PC-9 (cell line): Measurements from ENCODE around the gene FDXACB1. TPM values are rescaled to one million over a fixed set of nuclear protein-coding genes. Genes with fewer than 3 reads are reported as not detected.
A peak's percentile ranks its signal among the peaks of the same experiment; 100 is the strongest.

Source experiments
- BruUV-seq: library from RNA; stranded (reverse); fragments of 400-500 nt; replicated peaks from 2 replicates; lab custom pipeline; 2021; lab: Mats Ljungman, UMichigan
- CTCF ChIA-PET: fragments of 300-600 bp; sonication (Branson Sonifier 250); formaldehyde crosslinking; loops from one replicate; lab custom pipeline; 2022; ENCODE audit warnings: antibody characterized with exemption; lab: Charles Lee
- POLR2A ChIA-PET: fragments of 300-600 bp; sonication (Branson Sonifier 250); formaldehyde crosslinking; loops from one replicate; lab custom pipeline; 2022; ENCODE audit warnings: antibody characterized with exemption; ENCODE audit not compliant: unreplicated experiment; lab: Charles Lee
- DNase-seq, 2 experiments: peaks; one replicate each; pipeline versions ENCODE4 v3.0.0 to v3.0.0-alpha.2; 2015 to 2022; ENCODE audit warnings: mixed read lengths in 1 of 2
- H2AFZ ChIP-seq: fragments of 200-600 bp; sonication (generic); 2 replicates; pipeline ENCODE4 v1.8.1; 2017; ENCODE audit warnings: antibody characterized with exemption
- H3F3A ChIP-seq: fragments of 200-600 bp; sonication (generic); 2 replicates; pipeline ENCODE4 v1.8.1; 2017; ENCODE audit warnings: antibody characterized with exemption, mild to moderate bottlenecking, low read depth; ENCODE audit not compliant: insufficient read depth
- H3K27ac ChIP-seq: fragments of 200-600 bp; sonication (generic); 2 replicates; pipeline ENCODE4 v1.6.1; 2016; ENCODE audit warnings: mixed run types
- H3K27me3 ChIP-seq: fragments of 200-600 bp; sonication (generic); 2 replicates; pipeline ENCODE4 v1.6.1; 2016; ENCODE audit warnings: low read depth, mixed run types; ENCODE audit not compliant: insufficient read depth
- H3K36me3 ChIP-seq: fragments of 200-600 bp; sonication (generic); 2 replicates; pipeline ENCODE4 v1.6.1; 2016; ENCODE audit warnings: low read depth, mixed run types
- H3K4me1 ChIP-seq: fragments of 200-600 bp; sonication (generic); replicated peaks from 2 replicates; pipeline ENCODE4 v1.6.1; 2016; ENCODE audit warnings: mixed run types; ENCODE audit not compliant: insufficient read depth
- H3K4me2 ChIP-seq: fragments of 200-600 bp; sonication (generic); 2 replicates; pipeline ENCODE4 v1.6.1; 2017; ENCODE audit warnings: mixed run types
- H3K4me3 ChIP-seq: fragments of 200-600 bp; sonication (generic); 2 replicates; pipeline ENCODE4 v1.6.1; 2016; ENCODE audit warnings: mixed run types
- H3K79me2 ChIP-seq: fragments of 200-600 bp; sonication (generic); 2 replicates; pipeline ENCODE4 v1.6.1; 2017; ENCODE audit warnings: low read depth, mixed run types
- H3K9me2 ChIP-seq: fragments of 200-600 bp; sonication (generic); 2 replicates; pipeline ENCODE4 v1.8.1; 2017; ENCODE audit warnings: mild to moderate bottlenecking; ENCODE audit not compliant: insufficient read depth
- H3K9me3 ChIP-seq: fragments of 200-600 bp; sonication (generic); 2 replicates; pipeline ENCODE4 v1.8.1; 2016; ENCODE audit warnings: low read depth; ENCODE audit not compliant: insufficient read depth
- H4K20me1 ChIP-seq: fragments of 200-600 bp; sonication (generic); 2 replicates; pipeline ENCODE4 v1.8.1; 2017; ENCODE audit not compliant: insufficient read depth
- CTCF ChIP-seq: fragments of 200-600 bp; sonication (generic); conservative IDR thresholded peaks from 2 replicates; pipeline ENCODE4 v1.6.1; 2017; ENCODE audit warnings: mixed run types, antibody characterized with exemption, mild to moderate bottlenecking, moderate library complexity
- EZH2 ChIP-seq: fragments of 200-600 bp; sonication (generic); IDR thresholded peaks from 2 replicates; pipeline ENCODE4 v1.8.0; 2017; ENCODE audit warnings: antibody characterized with exemption, low read depth
- intact Hi-C: fragments of 100-400 bp; cut with micrococcal nuclease; formaldehyde crosslinking; loops from one replicate; pipeline ENCODE4 v1.10.0; 2022; ENCODE audit not compliant: unreplicated experiment
- total RNA-seq: library from RNA; stranded (reverse); gene quantifications from 2 replicates; pipeline ENCODE4 v1.2.3, GENCODE V29; 2021

Gene FDXACB1
- total RNA-seq, 1 experiment from 2014 or later: 2.2 TPM

DNA sequence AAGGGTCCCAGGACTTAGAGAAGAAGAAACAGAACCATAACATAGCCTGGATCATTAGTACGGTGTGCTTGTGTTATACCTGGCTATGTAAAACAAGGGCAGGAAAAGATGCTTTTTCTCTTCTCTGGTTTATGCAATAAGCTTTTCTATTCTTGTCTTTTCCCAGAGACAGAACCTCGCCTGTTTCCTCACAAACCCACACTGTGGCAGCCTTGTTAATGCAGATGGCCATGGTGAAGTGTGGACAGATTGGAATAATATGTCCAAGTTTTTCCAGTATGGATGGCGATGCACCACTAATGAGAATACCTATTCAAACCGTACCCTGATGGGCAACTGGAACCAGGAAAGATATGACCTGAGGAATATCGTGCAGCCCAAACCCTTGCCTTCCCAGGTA is 3.2 kb upstream of the FDXACB1 start:
- POLR2A ChIA-PET: interaction anchor here (0.5 kb wide), 1 partner anchor 18 kb away, joined by 9 read pairs; no protein-coding TSS in a partner anchor
- TF ChIP-seq EZH2 (no peak), CTCF (no peak)
- no peak overlapping the region for H3K4me3 ChIP-seq
- intact Hi-C loops: no loop called here
- no peaks in the 10 kb centered on the region for H3K9me3 ChIP-seq
- no TSS peak for BruUV-seq
- no peak overlapping the region for H3K4me2 ChIP-seq
- peaks cover 10% of the 10 kb centered on the region for H3K4me1 ChIP-seq
- no peak overlapping the region for H2AFZ ChIP-seq
- DNase-seq: no peak
- no peaks in the 10 kb centered on the region for H3K27me3 ChIP-seq
- CTCF ChIA-PET: no interaction called here
- no peaks in the 10 kb centered on the region for H3K9me2 ChIP-seq
- H3F3A ChIP-seq: peaks cover 14% of the 10 kb centered on the region
- no peak overlapping the region for H3K27ac ChIP-seq
- H3K79me2 ChIP-seq: peaks cover 15% of the 10 kb centered on the region
- no peaks in the 10 kb centered on the region for H4K20me1 ChIP-seq
- H3K36me3 ChIP-seq: no peaks in the 10 kb centered on the region

DNA sequence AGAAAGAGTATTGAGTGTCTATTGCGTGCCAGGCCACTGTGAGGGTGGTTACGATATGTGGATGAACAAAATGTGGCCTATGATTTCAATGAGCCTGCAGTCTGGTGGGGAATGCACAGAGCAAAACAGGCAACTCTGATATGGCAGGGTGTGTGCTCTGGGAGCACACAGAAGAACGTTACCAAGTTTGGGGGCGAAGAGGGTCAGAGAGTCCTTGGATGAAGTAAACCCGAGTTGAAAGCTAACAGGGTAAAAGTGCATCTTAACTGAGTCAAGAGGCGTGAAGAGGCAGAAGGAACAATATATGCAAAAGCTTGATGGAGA is 634 bp upstream of the FDXACB1 start:
- no peaks in the 10 kb centered on the region for H3K9me3 ChIP-seq
- peaks cover 15% of the 10 kb centered on the region for H3K79me2 ChIP-seq
- H3K27ac ChIP-seq: peak overlapping the region; percentile 88
- no peak for TF ChIP-seq CTCF
- TF ChIP-seq EZH2: no peak
- H3K4me1 ChIP-seq: peaks cover 10% of the 10 kb centered on the region
- no peaks in the 10 kb centered on the region for H3K27me3 ChIP-seq
- POLR2A ChIA-PET: no interaction called here
- intact Hi-C loops: loop anchor here (1.0 to 10.0 kb wide), 8 partner anchors 33 to 401 kb away; partner anchors contain the start of genes C11orf52, IL18, SDHD and TEX12
- peak overlapping the region; percentile 91 for H2AFZ ChIP-seq
- no peak for DNase-seq
- BruUV-seq: TSS peak; percentile 95
- CTCF ChIA-PET: interaction anchor here (1.0 kb wide), 1 partner anchor 8 kb away, joined by 13 read pairs; the partner anchor contains the start of gene ALG9
- peaks cover 19% of the 10 kb centered on the region for H3F3A ChIP-seq
- H3K4me2 ChIP-seq: peak overlapping the region; percentile 80
- no peaks in the 10 kb centered on the region for H3K36me3 ChIP-seq
- H4K20me1 ChIP-seq: no peaks in the 10 kb centered on the region
- H3K4me3 ChIP-seq: peak overlapping the region; percentile 65
- no peaks in the 10 kb centered on the region for H3K9me2 ChIP-seq

- no peak for TF ChIP-seq CTCF
- TF ChIP-seq EZH2: no peak
- ChIA-PET CTCF (interaction anchor here (0.6 kb wide), 1 partner anchor 109 kb away, joined by 3 read pairs; no protein-coding TSS in a partner anchor), POLR2A (interaction anchor here (0.5 to 0.6 kb wide), 2 partner anchors 32 to 189 kb away, joined by 3 read pairs; no protein-coding TSS in a partner anchor)
- peak overlapping the region; percentile 65 for H3K4me3 ChIP-seq
- no peaks in the 10 kb centered on the region for H3K27me3 ChIP-seq
- H3K79me2 ChIP-seq: peaks cover 15% of the 10 kb centered on the region
- no peaks in the 10 kb centered on the region for H3K36me3 ChIP-seq
- H3K27ac ChIP-seq: peak overlapping the region; percentile 88
- intact Hi-C loops: loop anchor here (2.0 to 10.0 kb wide), 5 partner anchors 32 to 286 kb away; partner anchors contain the start of genes C11orf52, IL18, SDHD and TEX12
- no peaks in the 10 kb centered on the region for H3K9me3 ChIP-seq
- DNase-seq: no peak
- H3K4me1 ChIP-seq: peaks cover 10% of the 10 kb centered on the region
- H3F3A ChIP-seq: peaks cover 19% of the 10 kb centered on the region
- H3K4me2 ChIP-seq: peak overlapping the region; percentile 80
- no peaks in the 10 kb centered on the region for H3K9me2 ChIP-seq
- peak overlapping the region; percentile 91 for H2AFZ ChIP-seq
- TSS peak; percentile 69 for BruUV-seq
- no peaks in the 10 kb centered on the region for H4K20me1 ChIP-seq
Measured at GRCh38 chr11:111878385-111878848, 548 bp downstream of the FDXACB1 start.
